HG03045 (cell line): ENCODE results near the gene PBX4.
"Not testable (repeated sequence)": the region's sequence is repeated elsewhere in the genome, so short reads cannot be mapped to it uniquely, and the experiment has no call there.

Experiments used
- ATAC-seq: cut with Tn5 transposase; IDR thresholded peaks from one replicate; pipeline ENCODE4 v1.9.1; 2021; ENCODE audit warnings: mild to moderate bottlenecking, moderate library complexity; ENCODE audit not compliant: unreplicated experiment

Gene PBX4

DNA sequence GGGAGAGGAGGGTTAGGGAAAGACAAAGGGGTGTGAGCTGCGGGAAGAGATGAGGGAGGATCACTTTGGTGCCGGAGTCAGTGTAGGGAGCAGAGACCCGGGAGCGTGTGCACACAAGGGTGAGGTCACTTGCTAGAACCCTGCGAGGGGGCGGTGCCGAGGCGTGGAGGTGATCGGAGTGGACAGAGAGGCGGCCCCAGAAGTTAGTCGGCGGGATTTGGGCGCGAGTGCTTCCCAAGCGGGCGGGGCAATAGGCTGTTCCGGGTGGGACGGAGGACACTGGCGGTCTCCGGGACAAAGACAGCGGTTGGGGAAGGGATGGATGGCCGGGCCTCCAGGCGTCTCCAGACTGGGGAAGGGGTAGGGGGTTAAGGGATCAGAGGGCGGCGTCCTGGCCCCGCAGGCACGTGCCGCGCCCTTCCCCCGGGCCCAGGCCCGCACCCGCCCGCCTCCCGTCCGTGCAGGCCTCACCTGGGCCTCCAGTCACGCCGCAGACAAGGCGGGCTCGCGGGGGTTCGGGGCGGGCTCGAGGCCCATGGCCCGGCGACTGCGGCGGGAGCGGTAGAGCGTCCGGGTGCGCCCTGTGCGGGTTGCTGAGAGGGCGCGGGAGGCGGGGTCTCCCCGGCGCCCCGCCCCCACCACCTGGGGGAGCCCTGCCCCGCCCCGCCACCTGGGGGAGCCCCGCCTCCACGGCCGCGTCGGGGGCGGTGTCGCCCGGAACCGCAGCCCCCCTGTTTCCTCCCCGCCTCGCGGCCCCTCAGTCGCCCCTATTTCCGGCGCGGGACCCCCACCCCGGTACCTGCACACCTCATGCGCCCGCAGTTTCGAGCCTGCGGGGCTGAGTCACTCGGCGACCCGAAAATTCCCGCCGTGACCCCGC lies 9.4 kb upstream of the PBX4 start, which contains the start of gene LPAR2:
LPAR2 (minus strand) TSS at position 600 of the 880 bp plus-strand sequence. CDS start 945 bp downstream, outside the sequence.
- peak; percentile 59 for ATAC-seq

GRCh38 chr19:19626516-19627472 lies 8.3 kb upstream of the PBX4 start:
- no peak for ATAC-seq

GRCh38 chr19:19624032-19624570 lies 5.6 kb upstream of the PBX4 start:
- no peak for ATAC-seq

DNA sequence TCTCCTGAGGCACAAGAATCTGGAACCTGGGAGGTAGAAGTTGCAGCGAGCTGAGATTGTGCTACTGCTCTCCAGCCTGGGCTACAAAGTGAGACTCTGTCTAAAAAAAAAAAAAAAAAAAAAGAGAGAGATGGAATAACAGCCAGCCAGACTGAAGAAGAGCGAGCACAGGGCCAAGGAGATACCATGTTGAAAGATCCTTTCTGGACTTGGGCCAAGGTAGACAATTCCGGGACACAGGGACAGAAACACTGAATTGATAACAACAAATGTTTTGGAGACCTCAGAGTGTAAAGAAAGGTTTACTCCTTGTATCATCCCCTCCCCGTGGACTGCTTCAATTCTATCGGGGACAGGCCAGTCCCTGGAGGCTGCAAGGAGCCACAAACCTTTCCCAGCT lies 4.9 kb upstream of the PBX4 start:
- no peak for ATAC-seq

GRCh38 chr19:19619849-19620210 lies 1.3 kb upstream of the PBX4 start:
- ATAC-seq, result no peak

GRCh38 chr19:19619181-19619848 lies 828 bp upstream of the PBX4 start:
- no peak for ATAC-seq

DNA sequence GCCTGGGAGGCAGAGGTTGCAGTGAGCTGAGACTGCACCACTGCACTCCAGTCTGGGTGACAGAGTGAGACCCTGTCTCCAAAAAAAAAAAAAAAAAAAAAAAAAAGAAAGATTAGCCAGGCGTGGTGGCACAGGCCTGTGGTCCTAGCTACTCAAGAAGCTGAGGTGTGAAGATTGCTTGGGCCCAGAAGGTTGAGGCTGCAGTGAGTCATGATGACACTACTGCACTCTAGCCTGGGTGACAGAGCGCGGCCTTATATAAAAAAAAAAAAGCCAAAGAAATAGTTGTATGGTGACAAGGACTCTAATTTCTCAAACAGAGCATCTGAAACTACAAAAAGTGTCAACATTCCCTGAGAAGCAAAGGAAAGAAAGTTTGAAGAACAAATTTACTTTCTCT lies 3.4 kb downstream of the PBX4 start:
- no peak for ATAC-seq

DNA sequence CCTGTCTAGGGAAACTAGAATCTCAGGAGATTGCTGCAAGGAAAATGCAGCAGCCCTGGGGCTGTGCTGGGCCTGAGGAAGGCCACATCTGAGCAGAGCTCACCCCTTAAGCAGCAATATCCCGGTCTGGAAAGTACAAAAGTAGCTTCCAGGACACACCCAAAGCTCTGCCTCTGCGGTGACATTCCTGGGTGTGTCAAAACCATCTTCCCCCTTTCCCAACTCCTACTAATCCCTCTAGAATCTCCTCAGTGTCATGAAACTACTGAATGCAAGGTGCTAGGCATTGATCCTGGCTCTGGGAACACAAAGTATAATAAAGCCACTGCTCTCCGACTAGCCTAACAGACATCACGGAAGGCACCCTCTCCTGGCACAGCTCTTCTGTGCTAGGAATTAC lies 5.0 kb downstream of the PBX4 start:
- no peak for ATAC-seq

- no peak for ATAC-seq
These were observed 7.9 kb downstream of the PBX4 start for GRCh38 chr19:19610376-19611202.

DNA sequence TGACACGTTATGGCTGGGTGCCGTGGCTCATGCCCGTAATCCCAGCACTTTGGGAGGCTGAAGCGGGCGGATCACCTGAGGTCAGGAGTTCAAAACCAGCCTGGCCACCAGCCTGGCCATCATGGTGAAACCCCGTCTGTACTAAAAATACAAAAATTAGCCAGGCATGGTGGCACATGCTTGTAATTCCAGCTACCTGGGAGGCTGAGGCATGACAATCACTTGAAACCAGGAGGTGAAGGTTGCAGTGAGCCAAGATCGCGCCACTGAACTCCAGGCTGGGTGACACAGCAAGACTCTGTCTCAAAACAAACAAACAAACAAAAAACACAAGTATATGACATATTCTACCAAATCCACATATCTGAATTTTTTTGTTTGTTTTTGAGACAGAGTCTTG lies 11.8 kb downstream of the PBX4 start:
- ATAC-seq, result not testable (repeated sequence)

- no peak for ATAC-seq
These were observed 12.5 kb downstream of the PBX4 start for GRCh38 chr19:19606021-19606420.

- ATAC-seq, result no peak
These were observed 15.7 kb downstream of the PBX4 start for GRCh38 chr19:19602713-19603324.

DNA sequence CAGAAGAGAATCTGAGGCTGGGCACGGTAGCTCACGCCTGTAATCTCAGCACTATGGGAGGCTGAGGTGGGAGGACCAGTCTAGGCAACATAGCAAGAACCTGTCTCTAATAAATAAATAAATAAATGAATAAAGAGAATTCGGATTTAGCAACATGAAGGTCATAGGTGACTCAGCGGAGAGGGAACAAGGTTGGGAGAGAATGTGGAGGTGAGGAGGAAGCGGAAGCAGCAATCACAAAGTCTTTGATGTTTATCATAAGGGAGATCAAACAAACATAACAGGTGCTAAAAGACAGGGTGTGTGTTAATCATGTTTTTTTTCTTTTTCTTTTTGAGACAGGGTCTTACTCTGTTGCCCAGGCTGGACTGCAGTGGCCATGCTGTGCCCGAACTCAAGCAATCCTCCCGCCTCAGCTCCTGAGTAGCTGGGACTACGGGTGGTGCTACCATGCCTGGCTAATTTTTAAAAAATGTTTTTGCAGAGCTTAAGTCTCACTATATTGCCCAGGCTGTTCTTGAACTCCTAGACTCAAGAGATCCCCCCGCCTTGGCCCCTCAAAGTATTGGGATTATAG lies 16.3 kb downstream of the PBX4 start:
- no peak for ATAC-seq

DNA sequence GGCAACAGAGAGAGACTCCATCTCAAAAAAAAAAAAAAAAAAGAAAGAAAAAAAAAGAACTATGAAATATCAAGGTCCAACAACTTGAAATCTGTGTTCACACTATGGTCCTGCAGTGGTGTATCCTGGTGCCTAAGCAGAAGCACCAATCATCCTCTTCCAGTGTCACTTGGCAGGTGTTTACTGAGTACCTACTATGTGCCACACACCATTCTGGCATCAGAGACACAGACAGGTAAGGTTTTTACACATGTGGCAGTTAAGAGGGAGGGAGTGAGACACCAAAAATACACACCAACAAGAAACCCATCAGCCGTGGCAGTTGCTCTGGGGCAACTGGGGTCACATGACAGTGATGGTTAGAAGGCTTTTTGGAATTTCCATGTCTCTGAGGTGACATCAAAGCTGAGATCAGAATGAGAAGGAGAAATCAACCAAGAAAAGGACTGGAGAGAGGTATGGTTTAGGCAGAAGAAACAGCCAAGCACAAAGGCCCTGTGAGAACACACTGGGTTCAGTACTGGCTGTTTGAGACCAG lies 17.6 kb downstream of the PBX4 start:
- ATAC-seq, result no peak

GRCh38 chr19:19598728-19599451 lies 19.6 kb downstream of the PBX4 start:
- ATAC-seq, result not testable (repeated sequence)

- peak; percentile 54 for ATAC-seq
These were observed 20.6 kb downstream of the PBX4 start for GRCh38 chr19:19597809-19598306.

- ATAC-seq, result no peak
These were observed 23.3 kb downstream of the PBX4 start for GRCh38 chr19:19595171-19595701.

GRCh38 chr19:19594381-19594780 lies 24.1 kb downstream of the PBX4 start:
- no peak for ATAC-seq
